ENCODE measurements around the gene GZMH.
"Not testable (repeated sequence)": the region's sequence is repeated elsewhere in the genome, so short reads cannot be mapped to it uniquely, and the experiment has no call there.

The GZMH gene, protein sequence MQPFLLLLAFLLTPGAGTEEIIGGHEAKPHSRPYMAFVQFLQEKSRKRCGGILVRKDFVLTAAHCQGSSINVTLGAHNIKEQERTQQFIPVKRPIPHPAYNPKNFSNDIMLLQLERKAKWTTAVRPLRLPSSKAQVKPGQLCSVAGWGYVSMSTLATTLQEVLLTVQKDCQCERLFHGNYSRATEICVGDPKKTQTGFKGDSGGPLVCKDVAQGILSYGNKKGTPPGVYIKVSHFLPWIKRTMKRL

DNA sequence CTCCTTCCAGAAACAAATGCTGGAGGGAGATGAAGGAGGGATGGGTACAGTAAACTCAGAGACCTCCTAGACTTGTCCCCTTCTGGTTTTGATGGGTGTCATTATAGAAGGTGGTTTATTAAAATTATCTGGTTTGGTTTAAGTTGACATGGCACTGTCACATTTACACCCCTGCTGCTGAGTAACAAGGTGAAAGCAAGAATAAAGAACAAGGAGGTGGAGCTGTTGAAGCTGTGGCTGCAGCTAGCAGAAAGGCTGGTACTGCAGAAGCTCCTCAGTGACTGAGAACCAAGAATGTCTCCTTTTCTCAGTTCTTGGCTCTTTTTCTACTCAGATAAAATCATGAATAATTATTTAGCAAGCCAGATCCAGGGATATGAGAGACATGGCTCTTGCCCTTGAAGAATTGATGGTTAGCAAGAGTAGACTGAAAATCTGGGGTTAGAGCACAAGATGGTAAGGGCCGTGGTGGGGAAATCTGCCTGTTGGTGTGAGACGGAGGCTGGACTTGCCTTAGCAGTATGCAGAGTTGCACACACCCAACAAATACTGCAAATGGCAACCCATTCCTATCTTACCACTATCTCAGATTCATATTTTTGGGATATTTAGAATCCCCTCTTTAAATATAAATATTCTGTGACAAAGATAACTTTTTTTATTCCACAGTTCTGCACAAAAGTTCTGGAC lies at the start of gene GZMH:
TSS of gene GZMH (minus strand) at position 31 of the 690 bp plus-strand sequence. CDS start 72 bp downstream, outside the sequence.
- DNase-seq: no peak

DNA sequence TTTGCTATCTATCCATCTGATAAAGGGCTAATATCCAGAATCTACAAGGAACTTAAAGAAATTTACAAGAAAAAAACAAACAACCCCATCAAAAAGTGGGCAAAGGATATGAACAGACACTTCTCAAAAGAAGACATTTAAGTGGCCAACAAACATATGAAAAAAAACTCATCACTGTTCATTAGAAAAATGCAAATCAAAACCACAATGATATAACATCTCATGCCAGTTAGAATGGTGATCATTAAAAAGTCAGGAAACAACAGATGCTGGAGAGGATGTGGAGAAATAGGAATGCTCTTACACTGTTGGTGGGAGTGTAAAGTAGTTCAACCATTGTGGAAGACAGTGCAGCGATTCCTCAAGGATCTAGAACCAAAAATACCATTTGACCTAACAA lies 38.9 kb upstream of the GZMH start:
- not testable (repeated sequence) for DNase-seq

- no peak for DNase-seq
Observed at GRCh38 chr14:24639905-24640304, 30.4 kb upstream of the GZMH start.

DNA sequence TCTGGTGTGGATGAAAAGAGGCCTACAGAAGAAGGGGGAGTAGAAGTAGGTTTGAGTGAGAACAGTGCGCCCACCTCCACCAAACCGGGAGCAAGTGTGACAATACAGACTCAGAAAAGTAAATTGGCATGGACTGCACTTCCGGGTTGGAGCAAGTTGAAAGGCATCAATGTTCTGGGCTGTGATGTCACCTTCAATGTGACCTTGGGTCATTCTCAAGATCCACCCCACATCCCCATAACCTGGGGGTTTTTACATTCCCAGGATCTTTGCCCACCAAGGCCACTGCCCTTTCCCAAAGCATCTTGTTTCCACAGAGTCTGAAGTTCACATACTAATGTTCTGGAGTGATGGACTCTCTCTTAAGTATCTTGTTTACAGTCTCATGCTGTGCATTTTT lies 29.8 kb upstream of the GZMH start:
- DNase-seq: no peak

DNA sequence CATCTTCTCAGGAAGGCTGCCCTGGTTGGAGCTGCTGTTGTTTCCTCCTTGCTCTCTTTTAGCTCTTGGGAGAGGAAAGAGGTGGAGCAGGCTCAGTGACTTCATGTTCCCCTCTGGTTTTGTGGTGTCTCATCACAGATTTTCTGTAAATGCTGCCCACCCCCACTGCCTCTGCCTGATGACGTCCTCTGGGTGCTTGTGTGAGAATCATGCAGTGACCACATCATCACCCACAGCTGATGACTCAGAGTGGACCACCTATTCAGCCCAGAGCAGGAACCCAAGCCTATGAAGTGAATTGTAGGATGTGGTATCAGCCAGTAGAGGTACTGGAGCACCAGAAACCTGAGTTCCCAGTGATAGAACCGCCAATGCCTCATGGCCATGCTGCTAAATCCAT lies 24.7 kb upstream of the GZMH start, which contains the start of gene GZMB:
TSS of gene GZMB (minus strand) at position 33 of the 400 bp plus-strand sequence. CDS start at position 3, 30 bp downstream.
- no peak for DNase-seq

- no peak for DNase-seq
Observed at GRCh38 chr14:24633353-24633752, 23.9 kb upstream of the GZMH start.

GRCh38 chr14:24632761-24633160 lies 23.3 kb upstream of the GZMH start:
- DNase-seq: no peak

GRCh38 chr14:24632336-24632735 lies 22.9 kb upstream of the GZMH start:
- DNase-seq: no peak

GRCh38 chr14:24631749-24632335 lies 22.4 kb upstream of the GZMH start:
- DNase-seq: no peak

DNA sequence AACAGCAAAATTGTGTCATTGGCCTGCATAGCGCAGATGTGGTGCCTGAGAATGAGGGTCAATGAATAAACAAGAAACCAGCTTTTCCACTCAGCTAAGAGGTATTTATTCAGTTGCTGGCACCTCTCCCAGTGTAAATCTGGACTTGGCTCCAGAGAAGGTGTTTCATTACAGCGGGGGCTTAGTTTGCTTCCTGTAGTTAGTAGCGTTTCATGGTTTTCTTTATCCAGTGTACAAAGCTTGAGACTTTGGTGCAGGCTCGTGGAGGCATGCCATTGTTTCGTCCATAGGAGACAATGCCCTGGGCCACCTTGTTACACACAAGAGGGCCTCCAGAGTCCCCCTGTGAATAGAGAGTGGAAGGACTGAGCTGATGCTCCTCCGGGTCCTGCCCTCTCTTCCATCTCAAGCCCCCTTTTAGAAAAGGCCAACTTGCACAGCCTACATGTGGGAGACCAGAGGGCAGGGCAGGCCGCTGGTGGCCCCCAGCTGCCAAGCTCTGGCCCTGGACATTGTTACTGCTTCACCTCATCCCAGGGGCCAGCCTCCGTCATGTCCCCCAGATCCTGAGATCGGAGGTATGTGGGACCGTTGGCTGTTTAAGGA lies 21.5 kb upstream of the GZMH start:
- DNase-seq: peak; percentile 2

- DNase-seq: no peak
Observed at GRCh38 chr14:24630087-24630871, 20.8 kb upstream of the GZMH start.

- DNase-seq: no peak
Observed at GRCh38 chr14:24629521-24629920, 20.0 kb upstream of the GZMH start.

- no peak for DNase-seq
Observed at GRCh38 chr14:24613747-24614146, 4.3 kb upstream of the GZMH start.

- DNase-seq: no peak
Observed at GRCh38 chr14:24613241-24613640, 3.8 kb upstream of the GZMH start.

DNA sequence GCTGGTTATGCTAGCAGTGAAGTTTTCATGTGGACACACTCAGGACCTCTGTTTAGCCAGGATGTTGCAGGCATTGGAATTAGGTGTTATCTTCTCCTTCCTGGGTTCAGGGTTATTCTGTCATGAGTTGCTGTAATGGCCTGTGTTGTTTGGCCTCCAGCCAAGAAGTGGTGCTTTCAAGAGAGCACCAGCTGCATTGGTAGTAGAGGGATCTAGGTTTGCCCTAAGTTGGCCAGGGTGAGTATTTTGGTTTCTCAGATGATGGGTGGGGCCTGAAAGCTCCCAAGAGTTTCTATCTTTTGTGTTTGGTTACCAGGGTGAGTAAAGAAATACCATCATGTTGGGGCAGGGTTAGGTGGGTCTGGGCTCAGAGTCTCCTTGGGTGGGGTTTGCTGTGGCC lies 2.7 kb upstream of the GZMH start:
- no peak for DNase-seq

GRCh38 chr14:24607635-24608514 lies 1.6 kb downstream of the GZMH start:
- DNase-seq: no peak

GRCh38 chr14:24607081-24607480 lies 2.4 kb downstream of the GZMH start:
- DNase-seq: no peak

DNA sequence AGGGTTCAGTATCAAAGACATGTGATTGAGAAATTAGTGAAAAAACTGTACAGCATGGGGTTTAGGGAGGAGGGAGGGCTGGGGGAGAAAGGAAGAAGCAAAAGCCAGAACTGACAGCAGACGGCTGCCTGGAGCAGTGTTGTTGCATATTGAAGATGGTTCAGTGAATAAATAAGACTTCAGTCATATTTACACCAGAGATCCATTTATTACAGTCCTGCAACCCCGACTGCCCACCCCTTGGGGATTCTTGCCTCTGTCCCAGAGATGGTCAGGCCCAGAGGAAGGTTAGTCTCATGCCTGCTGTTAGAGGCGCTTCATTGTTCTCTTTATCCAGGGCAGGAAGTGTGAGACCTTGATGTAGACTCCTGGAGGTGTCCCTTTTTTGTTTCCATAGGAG lies 3.2 kb downstream of the GZMH start:
- DNase-seq: no peak

DNA sequence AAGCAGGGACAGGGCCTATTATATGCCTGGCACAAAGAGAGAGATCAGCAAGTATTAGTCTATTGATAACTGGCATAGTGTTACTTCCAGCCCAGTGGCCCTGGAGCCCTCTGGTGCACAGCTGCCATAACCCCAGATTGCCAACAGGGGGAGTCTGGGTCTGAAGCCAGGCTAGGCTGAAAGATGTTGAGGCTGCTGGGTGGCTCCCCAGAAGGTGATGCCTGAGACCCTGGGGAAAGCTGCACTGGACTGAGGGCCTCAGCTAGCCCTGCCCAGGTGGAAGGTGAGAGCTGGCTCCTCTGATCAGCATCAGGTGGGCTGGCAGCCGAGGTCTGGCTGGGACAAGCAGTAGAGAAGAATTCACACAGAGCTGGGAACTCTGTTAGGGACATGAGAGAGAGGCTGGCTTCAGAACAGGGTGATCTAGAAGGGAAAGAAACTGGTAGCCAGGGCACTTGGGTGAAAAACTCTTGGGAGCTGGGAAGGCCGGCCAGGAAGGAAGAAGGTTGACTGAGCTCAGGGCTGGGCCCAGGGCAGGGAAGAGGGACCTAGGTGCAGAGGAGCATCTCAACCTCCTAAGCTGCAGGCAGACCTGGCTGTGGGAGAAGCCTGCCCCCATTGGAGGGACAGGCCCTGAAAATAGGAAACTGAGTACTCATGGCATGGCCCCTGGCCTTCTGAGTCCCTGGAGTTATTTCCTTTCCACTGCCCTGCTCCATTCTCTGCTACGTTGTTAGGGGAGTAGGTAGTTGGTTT lies 3.9 kb downstream of the GZMH start:
- no peak for DNase-seq

DNA sequence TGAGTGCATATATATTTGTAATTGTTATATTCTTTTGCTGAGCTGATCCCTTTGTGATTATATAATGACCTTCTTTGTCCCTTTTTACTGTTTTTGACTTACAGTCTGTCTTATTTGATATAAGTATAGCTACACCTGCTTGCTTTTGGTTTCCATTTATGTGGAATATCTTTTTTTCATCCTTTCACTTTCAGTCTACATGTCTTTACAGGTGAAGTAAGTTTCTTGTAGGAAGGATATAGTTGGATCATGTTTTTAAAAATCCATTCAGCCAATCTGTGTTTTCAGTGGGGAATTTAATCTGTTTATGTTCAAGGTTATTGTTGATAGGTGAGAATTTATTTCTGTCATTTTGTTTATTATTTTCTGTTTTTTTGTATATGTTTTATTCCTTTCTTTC lies 12.1 kb downstream of the GZMH start:
- DNase-seq: no peak

Measured in amniotic stem cell (primary cell).